OCI-M2 (cell line): ENCODE data around the gene PET117.
"Not testable (repeated sequence)": the region's sequence is repeated elsewhere in the genome, so short reads cannot be mapped to it uniquely, and the experiment has no call there.

Source experiments
- DNase-seq: peaks from one replicate; lab custom pipeline; 2025; ENCODE audit not compliant: unreplicated experiment; lab: John Stamatoyannopoulos, UW

Gene PET117

DNA sequence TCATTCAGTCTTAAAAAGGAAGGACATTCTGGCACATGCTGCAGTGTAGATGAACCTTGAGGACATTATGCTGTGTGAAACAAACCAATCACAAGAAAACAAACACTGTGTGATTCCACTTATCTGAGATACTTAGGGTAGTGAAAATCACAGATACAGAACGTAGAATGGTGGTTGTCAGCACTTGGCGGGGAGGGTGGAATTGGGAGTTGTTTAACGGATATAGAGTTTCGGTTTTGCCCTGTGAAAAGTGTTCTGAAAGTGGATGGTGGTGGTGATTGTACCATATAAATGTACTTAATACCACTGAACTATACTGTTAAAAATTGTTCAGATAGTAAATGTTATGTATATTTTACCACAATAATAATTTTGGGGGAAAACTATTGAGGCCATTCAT lies 18.4 kb downstream of the PET117 start:
- no peak for DNase-seq

GRCh38 chr20:18164356-18164755 lies 26.7 kb downstream of the PET117 start:
- no peak for DNase-seq

GRCh38 chr20:18165553-18165952 lies 27.9 kb downstream of the PET117 start:
- DNase-seq = no peak

DNA sequence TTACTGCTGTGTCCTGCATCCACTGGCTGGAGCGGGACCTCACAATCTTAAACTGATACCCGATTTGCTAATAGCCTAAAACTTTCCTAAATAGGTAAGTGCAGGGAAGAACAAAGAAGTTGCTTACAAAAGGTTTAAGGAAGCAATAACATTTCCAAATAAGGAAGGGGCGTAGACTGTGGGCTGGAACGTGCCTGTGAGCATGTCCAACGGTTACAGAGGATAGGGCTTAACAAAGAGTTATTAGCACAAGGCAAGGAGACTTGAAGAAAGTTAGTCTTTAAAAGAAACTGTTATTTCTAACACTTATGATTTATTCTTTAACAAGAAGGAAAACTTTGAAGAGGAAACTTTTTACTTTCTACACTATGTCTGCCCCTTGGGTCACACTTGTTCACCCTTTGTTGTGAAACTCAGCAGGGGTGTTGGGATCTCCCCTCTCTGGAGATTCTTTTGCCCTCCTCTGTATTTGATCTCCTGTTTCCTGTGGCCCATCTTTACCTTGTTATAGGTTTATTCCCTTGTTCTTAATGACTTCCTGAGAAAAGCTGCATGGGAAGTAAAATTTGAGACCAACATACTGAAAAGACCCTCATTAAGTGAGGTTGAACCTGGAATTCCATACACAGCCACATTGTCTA lies 28.7 kb downstream of the PET117 start:
- DNase-seq = no peak

DNA sequence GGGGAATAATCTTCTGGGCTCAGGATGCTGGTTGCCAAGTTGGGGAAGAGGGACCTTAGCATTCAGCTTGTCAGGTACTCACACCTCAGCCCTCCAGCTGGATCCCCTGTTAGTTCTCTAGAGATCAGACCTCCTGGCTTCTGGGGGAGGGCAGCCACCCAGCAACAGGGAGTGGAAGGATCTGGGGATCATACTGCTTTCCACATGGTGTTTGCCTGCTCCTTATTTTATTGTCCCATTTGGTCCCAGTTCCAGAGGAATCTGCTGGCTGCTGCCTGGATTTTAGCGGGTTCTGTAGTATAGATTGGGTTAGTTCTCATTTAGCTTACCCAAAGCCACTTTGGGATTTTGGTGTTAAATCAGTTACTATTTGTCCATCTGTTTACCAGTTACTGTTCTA lies 29.3 kb downstream of the PET117 start:
- DNase-seq = no peak

DNA sequence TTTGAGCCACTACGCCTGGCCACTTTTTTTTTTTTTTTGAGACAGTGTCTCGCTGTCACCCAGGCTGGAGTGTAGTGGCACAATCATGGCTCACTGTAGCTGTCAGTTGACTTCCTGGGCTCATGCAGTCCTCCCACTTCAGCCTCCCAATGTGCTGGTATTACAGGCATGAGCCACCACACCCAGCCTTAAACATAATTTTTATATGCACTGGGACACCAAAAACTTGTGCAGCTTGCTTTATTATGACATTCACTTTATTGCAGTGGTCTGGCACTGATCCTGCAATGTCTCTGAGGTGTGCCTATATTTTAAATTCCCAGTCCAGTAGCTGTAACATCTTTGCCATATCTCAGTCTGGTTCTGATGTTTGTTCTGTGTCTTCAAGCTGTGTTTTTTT lies 34.7 kb downstream of the PET117 start:
- no peak for DNase-seq

DNA sequence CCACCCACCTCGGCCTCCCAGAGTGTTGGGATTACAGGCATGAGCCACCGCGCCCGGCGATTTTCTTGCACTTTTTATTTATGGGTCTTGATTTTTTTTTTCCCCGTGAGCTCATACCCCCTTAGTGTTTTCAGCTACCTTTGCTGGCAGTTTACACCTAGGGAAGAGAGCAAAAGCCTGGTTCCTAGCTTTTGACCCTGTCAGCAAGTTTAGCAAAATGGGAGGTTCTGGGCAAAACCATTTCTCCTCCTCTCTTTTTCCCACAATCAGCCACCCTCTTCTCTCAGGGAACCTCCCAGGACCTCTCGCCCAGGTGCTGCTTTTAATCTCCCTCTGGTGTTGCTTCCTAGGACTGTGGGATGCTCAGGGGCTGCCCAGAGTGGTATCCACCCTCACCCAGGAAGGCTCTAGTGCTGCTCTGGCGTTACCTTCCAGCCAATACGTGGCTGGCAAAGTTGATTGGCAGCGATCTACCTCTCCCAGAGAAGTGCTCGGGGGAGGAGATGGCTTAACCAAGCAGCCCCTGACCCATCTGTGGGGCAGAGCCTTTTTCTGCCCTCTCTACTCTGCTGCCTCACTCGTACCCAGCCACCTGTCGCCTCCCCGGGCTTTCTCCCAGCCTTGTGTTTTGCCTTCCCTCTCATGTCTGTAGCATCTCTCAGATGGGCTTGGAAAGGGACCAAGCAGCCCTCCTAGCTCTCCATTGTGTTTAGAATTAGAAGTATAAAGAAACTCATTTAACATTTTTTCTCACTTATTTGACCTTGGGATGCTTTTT lies 37.4 kb downstream of the PET117 start:
- DNase-seq = no peak

GRCh38 chr20:18176318-18176785 lies 38.7 kb downstream of the PET117 start:
- DNase-seq = no peak

DNA sequence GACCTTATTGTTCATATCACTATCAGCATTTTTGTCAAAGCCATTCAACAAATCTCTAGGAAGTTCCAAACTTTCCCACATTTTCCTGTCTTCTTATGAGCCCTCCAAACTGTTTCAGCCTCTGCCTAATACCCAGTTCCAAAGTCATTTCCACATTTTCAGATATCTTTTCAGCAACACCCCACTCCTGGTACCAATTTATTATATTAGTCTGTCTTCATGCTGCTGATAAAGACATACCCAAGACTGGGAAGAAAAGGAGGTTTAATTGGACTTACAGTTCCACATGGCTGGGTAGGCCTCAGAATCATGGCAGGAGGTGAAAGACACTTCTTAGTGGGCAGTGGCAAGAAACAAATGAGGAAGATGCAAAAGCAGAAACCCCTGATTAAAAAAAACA lies 42.7 kb downstream of the PET117 start:
- DNase-seq = not testable (repeated sequence)

GRCh38 chr20:18180815-18181214 lies 43.2 kb downstream of the PET117 start:
- DNase-seq = no peak

DNA sequence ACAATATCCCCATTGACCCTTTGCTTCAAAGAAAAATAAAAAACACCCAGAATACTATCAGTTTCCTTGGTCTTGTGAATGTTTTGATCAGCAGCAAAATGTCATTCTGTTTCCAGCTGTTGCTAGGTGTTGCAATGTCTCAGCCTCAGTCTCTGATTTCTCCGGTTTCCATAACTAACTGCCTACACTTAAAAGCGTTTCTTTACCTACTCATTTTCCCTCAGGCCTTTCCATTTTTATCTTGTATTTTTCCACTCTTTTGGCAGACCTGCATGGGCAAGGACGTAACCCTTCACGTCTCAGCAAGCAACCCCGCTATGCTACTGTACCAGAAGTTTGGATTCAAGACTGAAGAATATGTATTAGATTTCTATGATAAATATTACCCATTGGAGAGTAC lies 49.4 kb downstream of the PET117 start:
- DNase-seq = no peak

DNA sequence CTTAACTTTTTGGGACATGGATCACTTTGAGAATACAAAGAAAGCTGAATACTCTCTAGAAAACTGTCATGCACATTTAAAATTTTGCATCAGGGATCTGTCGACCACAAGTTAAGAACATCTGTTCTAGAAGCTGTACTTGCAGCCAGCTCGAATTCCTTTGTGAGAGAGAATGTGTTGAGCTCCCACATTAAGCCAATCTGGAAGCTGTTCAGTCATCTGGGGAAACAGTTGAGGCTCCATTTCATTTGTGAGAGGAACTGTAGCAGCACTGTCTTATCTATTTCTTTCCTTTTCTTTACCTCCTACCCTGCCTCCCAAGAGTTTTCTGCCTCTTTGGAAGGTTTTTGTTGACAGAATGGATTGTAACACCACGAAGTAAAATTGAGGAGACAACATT lies 50.8 kb downstream of the PET117 start:
- no peak for DNase-seq

GRCh38 chr20:18190338-18191233 lies 52.9 kb downstream of the PET117 start:
- no peak for DNase-seq

DNA sequence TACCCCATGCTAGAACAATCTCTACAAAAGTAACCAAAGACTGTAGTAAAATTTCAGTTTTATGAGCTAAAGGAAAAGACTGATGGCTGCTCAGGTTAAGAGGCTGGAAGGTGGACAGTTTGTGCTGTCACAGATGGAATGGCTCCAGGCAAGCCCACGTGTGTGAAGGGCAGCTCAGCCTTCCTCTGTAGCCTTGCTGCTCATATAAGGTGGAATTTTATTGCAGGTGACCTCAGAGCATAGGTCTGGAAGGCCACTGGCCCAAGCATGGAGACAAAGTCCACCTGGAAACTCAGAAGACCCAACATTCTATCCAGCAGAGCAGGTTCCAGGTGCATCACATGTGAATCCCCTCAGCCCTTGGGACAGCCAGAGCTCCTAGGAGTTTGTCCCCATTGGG lies 53.6 kb downstream of the PET117 start:
- no peak for DNase-seq
